ENCODE measurements around the gene RAPGEF6. TPM values are rescaled to one million over a fixed set of nuclear protein-coding genes. Genes with fewer than 3 reads are reported as not detected.

The RAPGEF6 gene
- polyA plus RNA-seq, 1 donor from 2014 or later, result 121 TPM

GRCh38 chr5:131677115-131677514, 42.1 kb upstream of the RAPGEF6 start:
- Histone ChIP-seq H3K4me2 (ENCODE audit: low read length) (no peak overlapping the region), H3K36me3 (ENCODE audit: insufficient read depth, low read length) (peaks cover 6% of the 10 kb centered on the region)
- TF ChIP-seq MXI1 (conservative IDR thresholded peaks at IDR 0.05; ENCODE audit: poor library complexity, severe bottlenecking) (no peak), EP300 (conservative IDR thresholded peaks at IDR 0.05; ENCODE audit: poor library complexity, severe bottlenecking) (no peak), POLR2AphosphoS5 (IDR thresholded peaks at IDR 0.05) (no peak), RAD21 (conservative IDR thresholded peaks at IDR 0.05) (no peak), TAF1 (IDR thresholded peaks at IDR 0.05; ENCODE audit: low read depth) (no peak), EZH2 (IDR thresholded peaks at IDR 0.05; ENCODE audit: borderline replicate concordance, insufficient read depth, low read length, poor library complexity, severe bottlenecking) (no peak), SMC3 (conservative IDR thresholded peaks at IDR 0.05; ENCODE audit: poor library complexity) (no peak)
- TF ChIP-seq, protein P1, sequence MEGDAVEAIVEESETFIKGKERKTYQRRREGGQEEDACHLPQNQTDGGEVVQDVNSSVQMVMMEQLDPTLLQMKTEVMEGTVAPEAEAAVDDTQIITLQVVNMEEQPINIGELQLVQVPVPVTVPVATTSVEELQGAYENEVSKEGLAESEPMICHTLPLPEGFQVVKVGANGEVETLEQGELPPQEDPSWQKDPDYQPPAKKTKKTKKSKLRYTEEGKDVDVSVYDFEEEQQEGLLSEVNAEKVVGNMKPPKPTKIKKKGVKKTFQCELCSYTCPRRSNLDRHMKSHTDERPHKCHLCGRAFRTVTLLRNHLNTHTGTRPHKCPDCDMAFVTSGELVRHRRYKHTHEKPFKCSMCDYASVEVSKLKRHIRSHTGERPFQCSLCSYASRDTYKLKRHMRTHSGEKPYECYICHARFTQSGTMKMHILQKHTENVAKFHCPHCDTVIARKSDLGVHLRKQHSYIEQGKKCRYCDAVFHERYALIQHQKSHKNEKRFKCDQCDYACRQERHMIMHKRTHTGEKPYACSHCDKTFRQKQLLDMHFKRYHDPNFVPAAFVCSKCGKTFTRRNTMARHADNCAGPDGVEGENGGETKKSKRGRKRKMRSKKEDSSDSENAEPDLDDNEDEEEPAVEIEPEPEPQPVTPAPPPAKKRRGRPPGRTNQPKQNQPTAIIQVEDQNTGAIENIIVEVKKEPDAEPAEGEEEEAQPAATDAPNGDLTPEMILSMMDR (IDR thresholded peaks at IDR 0.05; ENCODE audit: poor library complexity, severe bottlenecking), result no peak
- TF ChIP-seq, protein P2, sequence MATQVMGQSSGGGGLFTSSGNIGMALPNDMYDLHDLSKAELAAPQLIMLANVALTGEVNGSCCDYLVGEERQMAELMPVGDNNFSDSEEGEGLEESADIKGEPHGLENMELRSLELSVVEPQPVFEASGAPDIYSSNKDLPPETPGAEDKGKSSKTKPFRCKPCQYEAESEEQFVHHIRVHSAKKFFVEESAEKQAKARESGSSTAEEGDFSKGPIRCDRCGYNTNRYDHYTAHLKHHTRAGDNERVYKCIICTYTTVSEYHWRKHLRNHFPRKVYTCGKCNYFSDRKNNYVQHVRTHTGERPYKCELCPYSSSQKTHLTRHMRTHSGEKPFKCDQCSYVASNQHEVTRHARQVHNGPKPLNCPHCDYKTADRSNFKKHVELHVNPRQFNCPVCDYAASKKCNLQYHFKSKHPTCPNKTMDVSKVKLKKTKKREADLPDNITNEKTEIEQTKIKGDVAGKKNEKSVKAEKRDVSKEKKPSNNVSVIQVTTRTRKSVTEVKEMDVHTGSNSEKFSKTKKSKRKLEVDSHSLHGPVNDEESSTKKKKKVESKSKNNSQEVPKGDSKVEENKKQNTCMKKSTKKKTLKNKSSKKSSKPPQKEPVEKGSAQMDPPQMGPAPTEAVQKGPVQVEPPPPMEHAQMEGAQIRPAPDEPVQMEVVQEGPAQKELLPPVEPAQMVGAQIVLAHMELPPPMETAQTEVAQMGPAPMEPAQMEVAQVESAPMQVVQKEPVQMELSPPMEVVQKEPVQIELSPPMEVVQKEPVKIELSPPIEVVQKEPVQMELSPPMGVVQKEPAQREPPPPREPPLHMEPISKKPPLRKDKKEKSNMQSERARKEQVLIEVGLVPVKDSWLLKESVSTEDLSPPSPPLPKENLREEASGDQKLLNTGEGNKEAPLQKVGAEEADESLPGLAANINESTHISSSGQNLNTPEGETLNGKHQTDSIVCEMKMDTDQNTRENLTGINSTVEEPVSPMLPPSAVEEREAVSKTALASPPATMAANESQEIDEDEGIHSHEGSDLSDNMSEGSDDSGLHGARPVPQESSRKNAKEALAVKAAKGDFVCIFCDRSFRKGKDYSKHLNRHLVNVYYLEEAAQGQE (IDR thresholded peaks at IDR 0.05; ENCODE audit: borderline replicate concordance), result no peak

DNA sequence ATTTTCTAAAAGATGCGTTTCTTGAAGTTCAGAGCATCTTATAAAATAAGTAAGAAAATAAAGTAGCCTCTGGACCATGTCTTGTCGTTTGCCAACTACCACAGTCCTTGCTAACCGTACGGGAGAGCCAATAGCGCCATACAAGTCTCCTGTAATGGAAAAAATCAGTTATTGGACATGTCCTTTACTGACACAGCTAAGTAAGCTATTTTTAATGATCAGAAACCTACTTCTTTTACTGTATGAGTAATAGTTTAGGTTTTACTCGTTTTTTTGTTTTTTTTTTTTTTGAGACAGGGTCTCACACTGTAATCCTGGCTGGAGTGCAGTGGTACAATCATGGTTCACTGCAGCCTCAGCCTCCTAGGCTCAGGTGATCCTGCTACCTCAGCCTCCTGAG, 37.7 kb upstream of the RAPGEF6 start:
- Histone ChIP-seq H4K20me1 (ENCODE audit: insufficient read depth) (no peaks in the 10 kb centered on the region), H3K9me3 (ENCODE audit: low read length) (no peaks in the 10 kb centered on the region), H3K9ac (ENCODE audit: low read length) (no peak overlapping the region), H3K9me2 (ENCODE audit: insufficient read depth, low read length) (no peaks in the 10 kb centered on the region), H3K36me3 (ENCODE audit: insufficient read depth, low read length) (peaks cover 9% of the 10 kb centered on the region), H3K4me3 (ENCODE audit: low read length) (no peak overlapping the region), H3K27me3 (ENCODE audit: insufficient read depth, low read depth, low read length) (no peaks in the 10 kb centered on the region), H3K27ac (ENCODE audit: low read length) (no peak overlapping the region), H3K4me2 (ENCODE audit: low read length) (no peak overlapping the region), H3K79me2 (replicated peaks; ENCODE audit: insufficient read depth, low read length) (no peaks in the 10 kb centered on the region), H3F3A (ENCODE audit: insufficient read depth, low read length, poor library complexity, severe bottlenecking) (no peaks in the 10 kb centered on the region), H2AFZ (ENCODE audit: low read depth, low read length) (no peak overlapping the region)
- TF ChIP-seq EZH2 (IDR thresholded peaks at IDR 0.05; ENCODE audit: borderline replicate concordance, insufficient read depth, low read length, poor library complexity, severe bottlenecking), result no peak
- TF ChIP-seq MXI1 (conservative IDR thresholded peaks at IDR 0.05; ENCODE audit: poor library complexity, severe bottlenecking), result no peak
- TF ChIP-seq TAF1 (IDR thresholded peaks at IDR 0.05; ENCODE audit: low read depth), result no peak
- TF ChIP-seq, protein P1 (IDR thresholded peaks at IDR 0.05; ENCODE audit: poor library complexity, severe bottlenecking), result no peak
- TF ChIP-seq POLR2AphosphoS5 (IDR thresholded peaks at IDR 0.05), result no peak
- TF ChIP-seq RAD21 (conservative IDR thresholded peaks at IDR 0.05), result no peak
- TF ChIP-seq, protein P2 (IDR thresholded peaks at IDR 0.05; ENCODE audit: borderline replicate concordance), result no peak
- TF ChIP-seq SMC3 (conservative IDR thresholded peaks at IDR 0.05; ENCODE audit: poor library complexity), result no peak
- no peak for TF ChIP-seq EP300 (conservative IDR thresholded peaks at IDR 0.05; ENCODE audit: poor library complexity, severe bottlenecking)

More at GRCh38 chr5:131677115-131677514, 42.1 kb upstream of the RAPGEF6 start:
- Histone ChIP-seq H3K27me3 (ENCODE audit: insufficient read depth, low read depth, low read length) (no peaks in the 10 kb centered on the region), H3K27ac (ENCODE audit: low read length) (no peak overlapping the region), H3K4me3 (ENCODE audit: low read length) (no peak overlapping the region), H3K9ac (ENCODE audit: low read length) (no peak overlapping the region), H3K9me3 (ENCODE audit: low read length) (no peaks in the 10 kb centered on the region), H3F3A (ENCODE audit: insufficient read depth, low read length, poor library complexity, severe bottlenecking) (no peaks in the 10 kb centered on the region), H2AFZ (ENCODE audit: low read depth, low read length) (no peak overlapping the region), H3K79me2 (replicated peaks; ENCODE audit: insufficient read depth, low read length) (no peaks in the 10 kb centered on the region), H4K20me1 (ENCODE audit: insufficient read depth) (no peaks in the 10 kb centered on the region), H3K9me2 (ENCODE audit: insufficient read depth, low read length) (no peaks in the 10 kb centered on the region)

All from neural cell (in vitro differentiated cells).